Uterus (tissue), 2 donors: Measurements from ENCODE around the gene PLEKHG4B.

Source experiments
- CTCF ChIP-seq, 4 experiments: fragments of 200-600 bp in 2 of 4; fragments of 450-650 bp in 2 of 4; sonication (generic) in 2 of 4; IDR thresholded peaks; one replicate each; pipeline ENCODE4 v1.5.1; 2016 to 2019; ENCODE audit warnings: antibody characterized with exemption in 4 of 4, mild to moderate bottlenecking in 2 of 4, moderate library complexity in 1 of 4
- POLR2A ChIP-seq, 2 donors: fragments of 450-650 bp; IDR thresholded peaks; one replicate each; pipeline ENCODE4 v1.6.1; 2016; ENCODE audit warnings: antibody characterized with exemption in 2 of 2, mild to moderate bottlenecking in 1 of 2, moderate library complexity in 1 of 2

GRCh38 chr5:160173-160510 is 68.2 kb downstream of the PLEKHG4B start:
- no peak for TF ChIP-seq POLR2A (IDR thresholded peaks at IDR 0.05)
- no peak for TF ChIP-seq CTCF (IDR thresholded peaks at IDR 0.05)
